ENCODE data around the gene PCSK4.

PCSK4 gene

DNA sequence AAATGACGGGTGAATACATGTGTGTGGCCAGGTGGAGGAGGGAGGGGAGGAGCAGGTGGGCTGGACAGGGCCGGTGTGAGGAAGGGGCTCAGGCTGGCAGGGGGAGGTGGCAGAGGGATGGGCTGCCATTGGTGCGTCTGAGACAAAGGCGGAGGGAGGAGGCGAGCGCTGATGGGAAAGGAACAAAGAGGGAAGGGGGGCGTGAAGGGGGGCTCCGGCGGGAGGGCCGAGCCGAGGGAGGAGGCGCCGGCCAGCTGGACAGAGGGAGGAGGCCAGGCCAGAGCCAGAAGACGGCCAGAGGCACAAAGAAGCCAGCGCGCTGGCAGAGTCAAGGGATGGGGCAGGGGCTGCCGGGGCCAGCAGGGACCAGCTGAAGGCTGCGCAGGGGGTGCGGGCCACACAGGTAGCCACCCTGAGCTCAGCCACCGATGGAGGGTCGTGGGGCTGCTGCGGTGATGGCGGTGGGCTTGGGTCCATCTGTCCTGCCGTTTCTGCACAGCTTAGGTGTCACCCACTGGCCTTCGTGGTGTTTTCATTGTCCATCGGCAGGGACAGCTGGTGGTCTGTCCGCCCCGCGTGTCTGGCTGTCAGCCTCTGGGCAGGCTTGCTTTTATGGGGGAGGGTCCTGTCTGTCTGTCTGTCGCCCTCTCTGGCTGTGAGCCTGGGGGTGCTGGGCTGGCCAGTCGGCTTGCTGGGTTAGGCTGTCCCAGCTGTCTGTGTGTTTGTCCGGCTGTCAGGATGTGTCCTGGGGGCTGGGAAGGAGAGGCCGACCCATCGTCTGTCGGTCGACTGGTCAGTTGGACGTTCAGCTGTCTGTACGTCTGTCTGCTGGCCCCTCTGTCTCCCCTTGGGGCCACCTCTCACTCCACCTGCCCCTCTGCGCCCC lies 38.0 kb downstream of the PCSK4 start:
- Histone ChIP-seq H3K9me3 (no peaks in the 10 kb centered on the region), H3K4me3 (no peak overlapping the region), H3K4me1 (peaks cover 0 to 60% (median 29%) of the 10 kb centered on the region in 4 donors), H3K36me3 (no peaks in the 10 kb centered on the region), H3K27me3 (peaks cover 19 to 91% of the 10 kb centered on the region in 2 donors), H3K27ac (no peak overlapping the region)
- intact Hi-C loops (cut with DNase I; ENCODE audit: low total_unique reads) = no loop called here
- DNase-seq = no peak
- TF ChIP-seq, protein P1, sequence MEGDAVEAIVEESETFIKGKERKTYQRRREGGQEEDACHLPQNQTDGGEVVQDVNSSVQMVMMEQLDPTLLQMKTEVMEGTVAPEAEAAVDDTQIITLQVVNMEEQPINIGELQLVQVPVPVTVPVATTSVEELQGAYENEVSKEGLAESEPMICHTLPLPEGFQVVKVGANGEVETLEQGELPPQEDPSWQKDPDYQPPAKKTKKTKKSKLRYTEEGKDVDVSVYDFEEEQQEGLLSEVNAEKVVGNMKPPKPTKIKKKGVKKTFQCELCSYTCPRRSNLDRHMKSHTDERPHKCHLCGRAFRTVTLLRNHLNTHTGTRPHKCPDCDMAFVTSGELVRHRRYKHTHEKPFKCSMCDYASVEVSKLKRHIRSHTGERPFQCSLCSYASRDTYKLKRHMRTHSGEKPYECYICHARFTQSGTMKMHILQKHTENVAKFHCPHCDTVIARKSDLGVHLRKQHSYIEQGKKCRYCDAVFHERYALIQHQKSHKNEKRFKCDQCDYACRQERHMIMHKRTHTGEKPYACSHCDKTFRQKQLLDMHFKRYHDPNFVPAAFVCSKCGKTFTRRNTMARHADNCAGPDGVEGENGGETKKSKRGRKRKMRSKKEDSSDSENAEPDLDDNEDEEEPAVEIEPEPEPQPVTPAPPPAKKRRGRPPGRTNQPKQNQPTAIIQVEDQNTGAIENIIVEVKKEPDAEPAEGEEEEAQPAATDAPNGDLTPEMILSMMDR (IDR thresholded peaks at IDR 0.05) = no peak

DNA sequence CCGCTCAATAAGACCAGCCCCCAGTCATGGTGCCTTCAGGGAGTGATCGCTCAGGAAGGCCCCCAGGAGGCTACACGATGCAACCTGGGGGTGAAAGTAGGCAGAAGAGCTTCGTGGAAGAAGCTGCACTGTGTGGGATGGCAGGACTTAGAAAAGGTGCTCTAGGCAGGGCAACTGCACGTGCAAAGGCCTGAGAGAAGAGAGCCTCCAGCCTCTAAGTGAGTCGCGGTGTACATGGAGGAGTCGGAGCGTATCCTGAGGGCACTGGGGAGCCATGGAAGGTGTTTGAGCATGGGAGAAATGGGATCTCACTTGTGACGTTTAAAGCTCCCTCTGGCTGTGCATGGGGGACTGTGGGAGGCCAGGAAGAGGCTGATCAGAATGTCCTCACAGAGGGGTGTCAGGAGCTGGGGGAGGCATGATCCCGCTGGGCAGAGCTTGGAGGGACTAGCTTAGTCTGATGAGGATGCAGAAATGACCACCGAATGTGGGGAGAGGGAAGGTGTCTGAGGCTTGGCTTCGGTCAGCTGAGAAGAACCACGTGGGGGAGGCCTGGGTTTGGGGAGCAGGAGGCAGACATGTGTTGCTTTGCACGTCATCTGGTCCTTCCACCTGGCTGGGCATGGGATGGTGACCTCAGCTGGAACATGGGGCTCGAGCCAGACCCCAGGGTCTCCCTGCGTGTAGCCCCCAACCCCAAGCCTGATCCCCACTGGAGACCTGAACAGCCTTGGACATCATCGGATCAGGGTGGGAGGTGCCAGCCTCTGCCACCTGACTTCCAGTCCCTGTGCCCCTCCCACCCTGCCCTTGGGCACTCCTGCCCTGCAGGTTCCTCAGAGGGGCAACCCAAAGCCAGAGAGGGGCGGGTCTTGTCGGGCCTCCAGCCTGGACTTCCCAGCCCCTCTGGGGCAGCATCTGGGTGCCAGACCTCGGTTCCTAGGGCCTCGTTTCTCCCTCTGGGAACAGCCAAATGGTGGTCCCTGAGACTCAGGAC lies 39.1 kb downstream of the PCSK4 start:
- DNase-seq = no peak

DNA sequence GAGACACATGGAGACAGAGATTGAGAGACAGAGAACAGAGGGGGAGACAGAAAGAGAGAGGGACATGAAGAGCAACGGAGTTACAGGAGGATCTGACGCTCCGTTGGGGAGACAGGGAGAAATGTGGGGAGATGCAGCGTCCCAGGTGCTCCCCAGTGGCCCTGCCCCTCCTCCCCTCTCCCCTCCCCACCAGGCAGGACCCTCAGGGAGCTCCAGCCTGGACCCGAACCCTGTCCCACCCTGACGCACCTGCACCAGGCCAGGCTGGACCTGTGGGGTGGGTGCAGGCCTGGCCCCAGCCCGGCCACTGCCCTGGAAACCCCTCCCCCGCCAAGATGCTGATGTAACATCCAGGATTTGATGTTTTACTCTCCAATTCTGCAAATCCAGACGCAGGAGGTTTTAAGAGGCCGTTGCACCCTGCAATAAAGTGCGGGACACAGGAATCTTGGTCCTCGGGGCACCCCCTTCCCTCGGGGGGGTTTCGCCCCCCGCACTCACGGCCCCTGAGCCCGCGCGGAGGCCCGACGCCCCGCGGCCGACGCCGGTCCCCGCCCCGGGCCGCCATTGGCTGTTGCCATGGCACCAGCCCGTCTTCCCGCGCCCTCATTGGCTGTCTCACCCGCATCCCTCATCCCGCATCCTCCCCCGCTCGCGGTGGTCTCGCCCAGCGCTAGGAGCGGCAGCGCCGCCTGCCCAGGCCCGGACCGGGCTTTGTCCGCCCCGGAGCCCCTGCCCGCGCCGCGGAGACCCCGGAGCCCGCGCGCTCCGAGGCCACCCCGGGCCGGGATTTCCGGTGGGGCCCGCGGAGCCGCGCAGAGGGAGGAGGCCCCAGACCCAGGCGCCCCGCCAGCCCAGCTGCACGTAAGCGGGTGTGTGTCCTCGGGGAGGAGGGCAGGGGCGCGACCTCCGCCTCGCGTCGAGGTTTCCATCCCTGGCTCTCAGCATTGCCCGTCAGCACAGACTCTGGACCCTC lies 40.4 kb downstream of the PCSK4 start, which contains the start of gene APC2:
Gene APC2 (plus strand): TSS at position 655 of the 976 bp plus-strand sequence. CDS start 2,881 bp downstream, outside the sequence.
- Histone ChIP-seq H3K27ac (no peak within 1 kb of the TSS), H3K27me3 (peaks cover 30 to 90% of the 10 kb centered on the region in 2 donors), H3K4me1 (peaks cover 0 to 59% (median 42%) of the 10 kb centered on the region in 4 donors), H3K4me3 (no peak within 1 kb of the TSS), H3K9me3 (no peaks in the 10 kb centered on the region), H3K36me3 (no peaks in the 10 kb centered on the region)
- intact Hi-C loops (cut with DNase I; ENCODE audit: low total_unique reads) = no loop called here
- TF ChIP-seq, protein P1 (IDR thresholded peaks at IDR 0.05) = no peak
- DNase-seq = no peak

More for the DNA sequence above, 39.1 kb downstream of the PCSK4 start:
- Histone ChIP-seq H3K27me3 (peaks cover 28 to 91% of the 10 kb centered on the region in 2 donors), H3K4me3 (no peak overlapping the region), H3K36me3 (no peaks in the 10 kb centered on the region), H3K4me1 (peaks cover 0 to 58% (median 33%) of the 10 kb centered on the region in 4 donors), H3K9me3 (no peaks in the 10 kb centered on the region), H3K27ac (no peak overlapping the region)
- intact Hi-C loops (cut with DNase I; ENCODE audit: low total_unique reads) = no loop called here
- TF ChIP-seq, protein P1 (IDR thresholded peaks at IDR 0.05) = no peak

DNA sequence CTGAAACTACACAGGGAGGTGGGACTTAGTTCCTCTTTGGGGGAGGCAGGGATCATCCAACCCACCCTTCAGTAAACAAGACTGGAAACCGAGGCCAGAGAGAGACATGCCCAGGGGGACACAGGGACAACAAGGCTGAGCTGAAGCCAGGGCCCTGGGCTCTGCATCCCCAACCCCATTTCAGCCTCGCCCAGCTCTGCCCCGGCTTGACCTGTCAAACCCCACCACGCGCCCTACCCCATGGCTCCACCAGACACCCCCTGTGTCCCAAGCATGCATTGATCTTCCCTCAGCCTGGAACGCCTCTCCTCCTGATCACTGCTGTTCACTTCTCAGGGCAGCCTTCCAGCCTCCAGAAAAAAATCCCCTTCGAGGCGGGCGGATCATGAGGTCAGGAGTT lies 42.2 kb downstream of the PCSK4 start:
- H3K27me3 ChIP-seq = peaks cover 27 to 78% of the 10 kb centered on the region in 2 donors
- intact Hi-C loops (cut with DNase I; ENCODE audit: low total_unique reads) = no loop called here
- H3K9me3 ChIP-seq = no peaks in the 10 kb centered on the region
- H3K4me1 ChIP-seq = peaks cover 0 to 46% (median 32%) of the 10 kb centered on the region in 4 donors
- DNase-seq = no peak
- TF ChIP-seq, protein P1 (IDR thresholded peaks at IDR 0.05) = no peak
- H3K27ac ChIP-seq = no peak overlapping the region
- no peak overlapping the region for H3K4me3 ChIP-seq
- H3K36me3 ChIP-seq = peaks cover under 1 to 7% (median under 1%) of the 10 kb centered on the region in 3 donors

Data from tibial artery (tissue), 4 donors.